SJSA1 (cell line): ENCODE data around the gene SEC61A2. TPM values are rescaled to one million over a fixed set of nuclear protein-coding genes. Genes with fewer than 3 reads are reported as not detected.
"Not testable (repeated sequence)": the region's sequence is repeated elsewhere in the genome, so short reads cannot be mapped to it uniquely, and the experiment has no call there.

Source experiments
- DNase-seq, 2 experiments: peaks; one replicate each; pipeline ENCODE4 v3.0.0-alpha.2; 2015 to 2020; ENCODE audit warnings: low spot score in 2 of 2, low read depth in 1 of 2
- H3K27ac ChIP-seq: fragments of 250-450 bp; sonication (Bioruptor Pico); 2 replicates; pipeline ENCODE4 v1.5.1; 2020; ENCODE audit warnings: mild to moderate bottlenecking, moderate library complexity
- H3K27me3 ChIP-seq: fragments of 250-450 bp; sonication (Bioruptor Pico); replicated peaks from 2 replicates; pipeline ENCODE4 v1.5.1; 2020; ENCODE audit warnings: mild to moderate bottlenecking, moderate library complexity
- H3K36me3 ChIP-seq: fragments of 250-450 bp; sonication (Bioruptor Pico); 2 replicates; pipeline ENCODE4 v1.5.1; 2020; ENCODE audit warnings: mild to moderate bottlenecking
- H3K4me1 ChIP-seq: fragments of 250-450 bp; sonication (Bioruptor Pico); replicated peaks from 2 replicates; pipeline ENCODE4 v1.6.1; 2021; ENCODE audit warnings: mild to moderate bottlenecking
- H3K4me3 ChIP-seq: fragments of 250-450 bp; sonication (Bioruptor Pico); 2 replicates; pipeline ENCODE4 v1.5.1; 2020; ENCODE audit warnings: mild to moderate bottlenecking
- H3K9me3 ChIP-seq: fragments of 250-450 bp; sonication (Bioruptor Pico); replicated peaks from 2 replicates; pipeline ENCODE4 v1.5.1; 2020; ENCODE audit warnings: mild to moderate bottlenecking
- total RNA-seq: library from RNA; depleted of rRNA; stranded (reverse); fragments of >200 nt; shearing (Covaris generic); gene quantifications from 2 replicates; pipeline ENCODE4 v1.2.3, GENCODE V29; 2014

Gene SEC61A2
- total RNA-seq, 1 experiment from 2014 or later, result 7.7 TPM

DNA sequence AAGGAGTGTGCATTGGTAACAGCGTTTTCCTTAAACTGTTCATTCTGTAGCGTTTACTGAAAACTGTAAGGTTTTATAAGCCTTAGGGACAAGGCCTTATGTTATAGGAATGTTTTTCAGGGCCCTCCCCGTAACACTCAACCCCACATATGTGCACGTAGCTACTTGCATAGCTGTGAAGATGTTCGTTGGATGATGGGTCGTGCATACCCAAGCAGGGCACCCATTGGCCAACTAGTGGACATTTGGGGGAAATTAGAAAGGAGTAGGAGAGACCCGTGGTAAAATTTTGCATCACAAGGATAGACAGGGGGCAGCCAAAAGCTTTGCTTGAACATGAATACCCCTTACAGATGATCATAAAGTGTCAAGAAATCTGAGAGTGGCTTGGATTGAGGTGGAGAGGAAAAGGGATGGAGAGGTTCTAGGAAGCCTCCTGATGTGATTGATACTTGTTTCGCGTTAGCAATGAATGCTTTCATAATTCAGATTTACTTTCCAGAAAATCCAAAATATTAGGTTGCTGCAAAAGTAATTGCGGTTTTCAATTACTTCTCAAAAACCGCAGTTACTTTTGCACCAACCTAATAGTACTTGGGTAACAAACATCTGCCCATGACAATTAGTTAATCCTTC lies 878 bp downstream of the SEC61A2 start:
- Histone ChIP-seq H3K36me3 (peaks cover 21% of the 10 kb centered on the region), H3K4me1 (peaks cover 3% of the 10 kb centered on the region; the same call in 1 of the 2 replicates), H3K27ac (no peak overlapping the region), H3K27me3 (no peaks in the 10 kb centered on the region), H3K4me3 (peak overlapping the region; percentile 93), H3K9me3 (no peaks in the 10 kb centered on the region)
- DNase-seq, result peak; percentile 62 to 66

DNA sequence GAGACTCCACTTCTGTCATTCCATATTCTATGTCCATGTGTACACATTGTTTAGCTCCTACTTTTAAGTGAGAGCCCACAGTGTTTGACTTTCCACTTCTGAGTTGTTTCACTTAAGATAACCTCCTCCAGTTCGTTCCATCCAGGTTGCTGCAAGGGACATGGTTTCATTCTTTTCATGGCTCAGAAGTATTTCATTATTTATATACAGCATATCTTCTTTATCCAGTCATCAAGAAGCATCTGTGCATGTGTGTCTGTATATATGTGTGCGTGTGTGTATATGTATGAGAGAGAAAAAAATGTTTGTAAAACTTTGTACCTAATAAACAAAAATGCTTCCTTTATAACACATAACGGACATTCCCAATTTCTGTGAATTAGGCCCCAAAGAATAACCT lies 6.2 kb downstream of the SEC61A2 start:
- no peaks in the 10 kb centered on the region for H3K27me3 ChIP-seq
- H3K9me3 ChIP-seq, result no peaks in the 10 kb centered on the region
- no peak overlapping the region for H3K4me3 ChIP-seq
- H3K27ac ChIP-seq, result no peak overlapping the region
- no peak for DNase-seq
- peaks cover under 1% of the 10 kb centered on the region; the same call in 1 of the 2 replicates for H3K4me1 ChIP-seq
- peaks cover 49% of the 10 kb centered on the region for H3K36me3 ChIP-seq

DNA sequence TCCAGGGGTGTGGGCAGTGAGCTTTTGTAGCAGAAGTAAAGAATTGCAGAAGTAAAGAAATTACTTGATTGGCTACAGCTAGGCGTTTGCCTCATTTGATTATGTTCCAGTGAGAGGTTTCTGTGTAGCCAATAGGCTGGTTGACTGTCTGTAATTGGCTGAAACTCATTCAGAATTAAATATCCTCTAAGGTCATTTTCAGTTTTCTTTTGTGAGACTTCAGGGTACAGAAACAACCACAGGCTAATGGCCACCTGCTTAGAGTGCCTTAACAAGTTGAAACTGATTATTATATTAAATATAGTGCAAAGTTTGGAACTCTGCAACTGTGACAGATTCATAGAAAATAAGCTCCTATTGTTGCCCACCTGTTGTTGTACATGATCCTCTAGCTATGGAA lies 10.6 kb downstream of the SEC61A2 start:
- Histone ChIP-seq H3K27me3 (no peaks in the 10 kb centered on the region), H3K9me3 (no peaks in the 10 kb centered on the region), H3K4me3 (no peak overlapping the region), H3K36me3 (peaks cover 53% of the 10 kb centered on the region), H3K27ac (no peak overlapping the region), H3K4me1 (no peaks in the 10 kb centered on the region; the same call in 1 of the 2 replicates)
- no peak for DNase-seq

DNA sequence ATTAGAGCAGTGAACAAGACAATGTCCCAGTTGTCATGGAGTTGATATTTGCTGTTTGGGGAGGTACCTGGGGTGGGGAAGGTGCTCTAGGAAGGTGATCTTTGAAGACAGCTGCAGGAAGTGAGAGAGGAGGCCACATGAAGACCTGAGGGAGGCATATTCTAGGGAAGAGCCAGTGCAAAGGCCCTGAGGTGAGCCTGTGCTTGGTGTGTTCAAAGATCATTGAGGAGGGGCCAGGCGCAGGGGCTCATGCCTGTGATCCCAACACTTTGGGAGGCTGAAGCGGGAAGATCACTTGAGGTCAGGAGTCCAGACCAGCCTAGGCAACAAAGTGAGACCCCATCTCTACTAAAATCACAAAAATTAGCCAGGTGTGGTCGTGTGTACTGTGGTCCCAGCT lies 15.1 kb downstream of the SEC61A2 start:
- Histone ChIP-seq H3K4me3 (no peak overlapping the region), H3K27me3 (no peaks in the 10 kb centered on the region), H3K4me1 (no peaks in the 10 kb centered on the region), H3K27ac (no peak overlapping the region), H3K36me3 (peaks cover 36% of the 10 kb centered on the region), H3K9me3 (no peaks in the 10 kb centered on the region)
- no peak for DNase-seq

DNA sequence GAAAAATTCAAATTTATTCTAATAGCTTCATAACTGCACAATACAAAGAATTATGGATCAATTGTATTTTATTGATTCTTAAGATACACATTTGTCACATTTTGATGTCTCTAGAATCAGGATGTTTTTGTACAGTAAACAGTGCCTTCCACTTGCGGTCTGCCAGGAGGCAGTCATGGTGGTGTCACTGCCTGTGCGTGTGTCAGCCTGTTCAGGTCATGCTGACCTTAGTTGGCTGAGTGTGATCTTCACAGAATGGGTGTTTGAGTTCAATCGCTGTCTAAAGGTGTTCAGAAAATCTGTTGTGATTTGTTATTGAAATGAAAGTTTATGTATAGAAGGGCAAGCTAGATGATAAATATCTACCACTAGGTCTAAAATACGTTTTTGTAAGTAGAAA lies 20.7 kb downstream of the SEC61A2 start:
- Histone ChIP-seq H3K4me3 (no peak overlapping the region), H3K36me3 (peaks cover 24% of the 10 kb centered on the region), H3K27me3 (no peaks in the 10 kb centered on the region), H3K9me3 (no peaks in the 10 kb centered on the region), H3K27ac (no peak overlapping the region), H3K4me1 (no peaks in the 10 kb centered on the region)
- DNase-seq, result no peak

DNA sequence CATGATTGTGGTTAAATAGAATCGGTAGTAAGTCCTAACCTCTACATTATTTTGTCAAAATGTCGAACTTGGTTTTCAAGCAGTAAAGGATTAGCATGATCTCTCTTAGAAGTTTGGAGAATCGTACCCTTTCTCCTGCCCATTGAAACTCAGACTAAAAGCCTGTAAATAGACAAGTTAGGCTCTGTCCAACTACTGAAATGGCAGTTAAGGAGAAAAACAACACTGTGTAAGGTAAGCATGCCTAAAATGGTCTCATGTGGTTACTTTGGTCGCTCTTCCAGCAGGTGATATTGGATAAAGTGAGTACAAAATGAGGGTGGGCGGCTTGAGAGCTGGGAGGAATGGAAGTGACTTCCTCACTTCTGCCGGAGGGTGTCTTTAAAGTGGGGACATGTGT lies 25.0 kb downstream of the SEC61A2 start:
- no peak overlapping the region for H3K27ac ChIP-seq
- no peaks in the 10 kb centered on the region for H3K4me1 ChIP-seq
- no peaks in the 10 kb centered on the region for H3K9me3 ChIP-seq
- no peaks in the 10 kb centered on the region for H3K27me3 ChIP-seq
- DNase-seq, result no peak
- H3K4me3 ChIP-seq, result no peak overlapping the region
- peaks cover 29% of the 10 kb centered on the region for H3K36me3 ChIP-seq

DNA sequence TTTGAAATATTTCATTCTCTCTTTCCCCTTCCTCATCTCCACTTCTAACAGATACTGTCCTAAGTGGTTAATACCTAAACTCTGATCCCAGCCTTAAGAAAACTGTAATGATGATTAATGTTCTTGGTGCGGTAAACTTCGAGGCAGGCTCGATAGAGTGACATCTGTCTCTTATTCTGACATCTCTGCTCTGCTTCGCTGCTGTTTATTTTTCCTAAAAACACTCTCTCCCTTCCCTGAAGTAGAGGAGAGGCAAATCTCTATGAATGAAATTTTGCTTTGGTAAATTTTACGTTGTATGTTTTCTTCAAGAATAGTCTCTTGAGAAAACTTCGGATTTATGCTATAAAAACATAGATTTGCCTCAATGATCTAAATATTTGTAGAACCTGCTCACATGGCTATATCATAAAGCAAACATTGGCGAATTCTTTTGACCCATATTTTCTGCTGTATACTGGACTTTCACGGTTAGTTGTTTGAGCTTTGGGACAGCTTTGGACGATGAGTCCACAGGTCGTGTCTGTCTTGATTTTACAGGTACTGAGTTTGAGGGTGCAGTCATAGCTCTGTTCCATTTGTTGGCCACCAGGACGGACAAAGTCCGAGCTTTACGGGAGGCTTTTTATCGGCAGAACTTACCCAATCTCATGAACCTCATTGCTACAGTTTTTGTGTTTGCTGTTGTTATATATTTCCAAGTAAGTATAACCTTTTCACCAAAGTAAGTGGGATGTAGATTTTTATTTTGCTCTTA lies 27.1 kb downstream of the SEC61A2 start:
- Histone ChIP-seq H3K4me1 (no peaks in the 10 kb centered on the region), H3K9me3 (no peaks in the 10 kb centered on the region), H3K4me3 (no peak overlapping the region), H3K27ac (no peak overlapping the region), H3K36me3 (peaks cover 38% of the 10 kb centered on the region), H3K27me3 (no peaks in the 10 kb centered on the region)
- no peak for DNase-seq

DNA sequence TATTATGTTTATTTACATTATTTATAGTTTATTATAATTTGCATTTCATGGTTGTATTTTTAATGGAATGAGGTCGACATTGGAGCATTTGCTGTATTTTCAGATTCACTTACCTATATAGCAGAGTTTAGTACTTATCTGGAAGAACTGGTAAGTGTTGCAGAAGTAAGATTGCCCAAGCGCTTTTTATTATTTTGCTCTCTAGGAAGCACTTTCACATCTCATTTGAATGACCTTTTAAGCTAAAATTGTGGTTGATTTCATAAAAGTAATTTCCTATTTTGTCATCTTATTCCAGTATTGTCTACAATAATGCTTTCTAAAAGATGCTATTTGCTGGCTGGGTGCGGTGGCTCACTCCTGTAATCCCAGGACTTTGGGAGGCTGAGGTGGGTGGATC lies 28.6 kb downstream of the SEC61A2 start:
- Histone ChIP-seq H3K9me3 (no peaks in the 10 kb centered on the region), H3K27ac (no peak overlapping the region), H3K36me3 (peaks cover 48% of the 10 kb centered on the region), H3K4me1 (no peaks in the 10 kb centered on the region), H3K27me3 (no peaks in the 10 kb centered on the region), H3K4me3 (no peak overlapping the region)
- no peak for DNase-seq

DNA sequence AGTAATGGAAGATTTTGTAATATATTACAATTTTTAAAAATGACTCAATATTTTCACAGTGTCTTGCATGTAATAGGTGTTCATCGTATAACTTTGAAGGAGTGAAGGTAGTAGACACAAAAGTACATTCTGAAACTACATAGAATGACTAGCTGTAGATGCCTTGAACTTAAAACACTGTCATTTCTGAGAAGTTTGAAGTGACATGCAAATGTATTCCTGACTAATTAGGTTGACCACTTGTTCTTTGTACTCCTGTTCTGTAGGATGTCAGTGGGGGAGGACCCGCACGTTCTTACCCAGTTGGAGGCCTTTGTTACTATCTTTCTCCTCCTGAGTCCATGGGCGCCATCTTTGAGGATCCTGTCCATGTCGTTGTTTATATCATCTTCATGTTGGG lies 31.2 kb downstream of the SEC61A2 start:
- Histone ChIP-seq H3K9me3 (no peaks in the 10 kb centered on the region), H3K4me1 (no peaks in the 10 kb centered on the region), H3K27me3 (no peaks in the 10 kb centered on the region), H3K27ac (no peak overlapping the region), H3K4me3 (no peak overlapping the region), H3K36me3 (peaks cover 70% of the 10 kb centered on the region)
- no peak for DNase-seq

DNA sequence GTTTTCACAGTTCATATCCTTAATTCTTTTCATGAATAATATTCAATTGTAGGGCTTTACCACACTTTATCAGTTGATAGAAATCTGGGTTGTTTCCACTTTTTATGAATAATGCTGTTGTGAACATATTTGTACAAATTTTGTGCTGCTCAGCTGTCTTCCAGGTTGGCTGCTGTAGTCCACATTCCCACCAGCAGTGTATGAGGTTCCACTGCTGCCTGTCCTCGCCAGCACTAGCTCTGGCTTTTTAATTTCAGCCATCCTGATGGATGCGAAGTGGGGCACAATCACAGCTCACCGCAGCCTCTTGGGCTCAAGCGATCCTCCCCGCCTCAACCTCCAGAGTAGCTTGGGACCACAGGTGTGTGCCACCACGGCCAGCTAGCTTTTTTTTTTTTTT lies 33.5 kb downstream of the SEC61A2 start:
- no peak for DNase-seq
- Histone ChIP-seq H3K27ac (no peak overlapping the region), H3K36me3 (peaks cover 79% of the 10 kb centered on the region)

DNA sequence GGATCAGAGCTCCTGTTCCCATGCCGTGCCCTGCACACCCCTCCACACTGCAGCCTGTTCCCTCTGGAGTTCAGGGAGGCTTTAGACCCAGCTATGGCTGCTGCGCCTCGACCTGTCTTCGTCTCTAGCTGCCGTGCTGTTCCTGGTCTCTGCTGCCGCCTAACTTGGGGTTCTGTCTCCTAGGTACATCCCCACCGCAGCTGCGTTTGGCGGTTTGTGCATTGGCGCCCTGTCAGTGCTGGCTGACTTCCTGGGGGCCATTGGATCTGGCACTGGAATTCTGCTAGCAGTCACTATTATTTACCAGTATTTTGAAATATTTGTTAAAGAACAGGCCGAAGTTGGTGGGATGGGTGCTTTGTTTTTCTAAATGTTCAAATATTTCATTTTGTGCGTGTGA lies 34.6 kb downstream of the SEC61A2 start:
- H3K27me3 ChIP-seq, result no peaks in the 10 kb centered on the region
- no peaks in the 10 kb centered on the region for H3K4me1 ChIP-seq
- no peak overlapping the region for H3K27ac ChIP-seq
- no peak overlapping the region for H3K4me3 ChIP-seq
- DNase-seq, result no peak
- peaks cover 82% of the 10 kb centered on the region for H3K36me3 ChIP-seq
- H3K9me3 ChIP-seq, result no peaks in the 10 kb centered on the region

More for the DNA sequence above, 33.5 kb downstream of the SEC61A2 start:
- Histone ChIP-seq H3K9me3 (no peaks in the 10 kb centered on the region), H3K4me1 (no peaks in the 10 kb centered on the region), H3K27me3 (no peaks in the 10 kb centered on the region), H3K4me3 (no peak overlapping the region)

DNA sequence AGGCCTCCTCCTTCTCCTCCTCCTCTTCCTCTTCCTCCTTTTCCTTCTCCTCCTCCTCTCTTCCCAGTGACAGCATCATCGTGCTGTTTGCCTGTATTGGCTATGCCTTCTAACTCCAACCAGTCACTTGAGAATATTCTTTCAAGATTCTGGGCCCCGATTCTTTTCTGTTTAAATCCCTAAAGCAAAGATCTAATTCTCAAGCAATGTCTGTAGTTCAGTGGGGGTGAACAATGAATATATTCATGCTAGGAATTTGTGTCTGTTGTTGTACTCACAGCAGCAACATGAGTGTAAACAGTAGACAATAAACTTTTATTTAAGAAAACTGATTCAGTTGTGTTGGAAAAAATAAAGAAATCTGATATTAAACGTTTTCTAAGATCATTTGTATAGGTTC lies 35.6 kb downstream of the SEC61A2 start:
- Histone ChIP-seq H3K36me3 (peaks cover 85% of the 10 kb centered on the region), H3K27me3 (no peaks in the 10 kb centered on the region)

DNA sequence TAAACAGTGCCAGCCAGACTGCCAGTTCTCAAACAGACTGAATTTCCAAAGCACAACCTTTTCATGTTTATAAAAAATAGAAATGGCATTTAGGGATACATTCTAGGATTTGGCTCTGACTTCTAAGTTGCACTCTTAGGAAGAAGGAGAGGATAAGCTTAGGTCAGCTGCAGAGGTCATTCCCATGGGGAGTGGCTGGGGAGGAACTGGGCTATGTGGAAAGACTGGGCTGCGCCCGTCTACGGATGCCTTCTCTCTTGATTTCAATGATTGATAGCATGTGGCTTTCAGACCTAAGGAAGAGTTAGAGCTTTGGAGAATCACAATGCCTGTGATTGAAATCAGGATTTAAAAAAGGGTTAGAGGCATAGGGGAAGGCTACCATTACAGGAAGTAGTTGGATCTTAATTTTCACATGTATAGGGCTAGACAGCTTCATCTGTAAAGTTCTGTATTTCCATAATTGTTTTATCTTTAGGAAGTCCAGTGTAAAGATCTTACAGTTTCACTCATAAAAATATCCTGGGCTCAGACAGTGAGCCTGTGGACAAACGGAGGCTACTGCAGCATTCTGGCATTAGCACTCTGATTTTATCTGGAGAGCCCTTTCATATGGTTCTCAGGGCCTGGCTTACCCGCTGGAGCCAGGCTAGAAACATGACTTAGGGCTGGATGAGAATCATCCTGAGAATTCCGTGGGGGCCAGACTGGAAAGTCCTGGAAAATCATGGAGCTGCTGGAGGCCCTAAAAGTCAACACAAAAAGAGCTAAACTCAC lies 36.7 kb downstream of the SEC61A2 start:
- Histone ChIP-seq H3K27ac (no peak overlapping the region), H3K36me3 (peaks cover 88% of the 10 kb centered on the region), H3K4me3 (no peak overlapping the region), H3K9me3 (no peaks in the 10 kb centered on the region), H3K4me1 (peaks cover 7% of the 10 kb centered on the region; the same call in 1 of the 2 replicates), H3K27me3 (no peaks in the 10 kb centered on the region)
- DNase-seq, result no peak

More for the DNA sequence above, 35.6 kb downstream of the SEC61A2 start:
- H3K27ac ChIP-seq, result no peak overlapping the region
- no peak for DNase-seq
- peaks cover 2% of the 10 kb centered on the region; the same call in 1 of the 2 replicates for H3K4me1 ChIP-seq
- no peak overlapping the region for H3K4me3 ChIP-seq
- no peaks in the 10 kb centered on the region for H3K9me3 ChIP-seq

DNA sequence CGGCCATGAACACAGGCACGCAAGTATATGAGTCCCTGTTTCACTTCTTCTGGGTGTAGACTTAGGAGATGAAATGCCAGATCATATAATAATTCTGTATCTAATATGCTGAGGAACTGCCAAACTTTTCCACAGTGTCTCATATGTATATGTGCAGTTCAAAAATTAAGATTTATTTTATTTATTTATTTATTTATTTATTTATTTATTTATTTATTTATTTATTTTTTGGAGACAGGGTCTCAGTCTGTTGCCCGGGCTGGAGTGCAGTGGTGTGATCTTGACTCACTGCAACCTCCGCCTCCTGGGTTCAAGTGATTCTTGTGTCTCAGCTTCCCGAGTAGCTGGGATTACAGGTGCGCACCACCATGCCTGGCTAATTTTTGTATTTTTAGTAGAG lies 42.0 kb downstream of the SEC61A2 start:
- DNase-seq, H3K4me1 ChIP-seq, H3K27ac ChIP-seq, H3K4me3 ChIP-seq, H3K9me3 ChIP-seq, H3K27me3 ChIP-seq: not testable (repeated sequence)
- peaks cover 83% of the 10 kb centered on the region for H3K36me3 ChIP-seq
